H9 (cell line): Measurements from ENCODE around the gene KBTBD8. TPM values are rescaled to one million over a fixed set of nuclear protein-coding genes. Genes with fewer than 3 reads are reported as not detected.

ENCODE experiments used
- DNase-seq: peaks from one replicate; pipeline ENCODE4 v3.0.0-alpha.2; 2017
- H2AFZ ChIP-seq: one replicate; pipeline ENCODE4 v1.6.1; 2013; ENCODE audit warnings: mild to moderate bottlenecking, low read length, control low read depth, moderate library complexity
- H2AK5ac ChIP-seq: 2 replicates; pipeline ENCODE4 v1.6.1; 2013; ENCODE audit warnings: low read length, control low read depth, mixed read lengths; ENCODE audit not compliant: insufficient read length
- H2BK120ac ChIP-seq: one replicate; pipeline ENCODE4 v1.6.1; 2013; ENCODE audit warnings: low read depth, mild to moderate bottlenecking, low read length, control low read depth, inconsistent platforms; ENCODE audit not compliant: poor library complexity, severe bottlenecking
- H2BK12ac ChIP-seq: 2 replicates; pipeline ENCODE4 v1.6.1; 2013; ENCODE audit warnings: low read length, control low read depth, mixed read lengths, low read depth; ENCODE audit not compliant: insufficient read length
- H2BK15ac ChIP-seq: 2 replicates; pipeline ENCODE4 v1.6.1; 2013; ENCODE audit warnings: low read depth, low read length, control low read depth
- H2BK20ac ChIP-seq: one replicate; pipeline ENCODE4 v1.6.1; 2013; ENCODE audit warnings: low read depth, mild to moderate bottlenecking, low read length, control low read depth, inconsistent platforms; ENCODE audit not compliant: poor library complexity, severe bottlenecking
- H2BK5ac ChIP-seq: 2 replicates; pipeline ENCODE4 v1.6.1; 2013; ENCODE audit warnings: low read length, control low read depth, mixed read lengths; ENCODE audit not compliant: insufficient read length
- H3K14ac ChIP-seq: 2 replicates; pipeline ENCODE4 v1.6.1; 2013; ENCODE audit warnings: low read length, control low read depth; ENCODE audit not compliant: insufficient read depth
- H3K18ac ChIP-seq: 2 replicates; pipeline ENCODE4 v1.6.1; 2013; ENCODE audit warnings: low read depth, mild to moderate bottlenecking, mixed read lengths, low read length, control low read depth; ENCODE audit not compliant: insufficient read length
- H3K23ac ChIP-seq: 2 replicates; pipeline ENCODE4 v1.6.1; 2013; ENCODE audit warnings: low read length, control low read depth, mixed read lengths, low read depth; ENCODE audit not compliant: insufficient read length
- H3K23me2 ChIP-seq: 2 replicates; pipeline ENCODE4 v1.6.1; 2013; ENCODE audit warnings: low read depth, mild to moderate bottlenecking, mixed read lengths, low read length, control low read depth; ENCODE audit not compliant: insufficient read length, poor library complexity, severe bottlenecking
- H3K27ac ChIP-seq: 2 replicates; pipeline ENCODE4 v1.5.1; 2013; ENCODE audit warnings: low read length, control low read depth, mixed read lengths, low read depth; ENCODE audit not compliant: insufficient read length
- H3K27me3 ChIP-seq: 2 replicates; pipeline ENCODE4 v1.6.1; 2013; ENCODE audit warnings: low read length, control low read depth, inconsistent platforms; ENCODE audit not compliant: insufficient read depth
- H3K4ac ChIP-seq: 2 replicates; pipeline ENCODE4 v1.6.1; 2013; ENCODE audit warnings: low read depth, mild to moderate bottlenecking, control low read depth, inconsistent platforms, low read length, moderate library complexity
- H3K4me1 ChIP-seq: 2 replicates; pipeline ENCODE4 v1.6.1; 2013; ENCODE audit warnings: low read length, control low read depth, inconsistent platforms; ENCODE audit not compliant: insufficient read depth
- H3K4me2 ChIP-seq: 2 replicates; pipeline ENCODE4 v1.6.1; 2013; ENCODE audit warnings: low read length, control low read depth, mixed read lengths; ENCODE audit not compliant: insufficient read length, insufficient read depth
- H3K56ac ChIP-seq: 2 replicates; pipeline ENCODE4 v1.6.1; 2013; ENCODE audit warnings: low read depth, mild to moderate bottlenecking, mixed read lengths, low read length, control low read depth; ENCODE audit not compliant: insufficient read length
- H3K79me1 ChIP-seq: 2 replicates; pipeline ENCODE4 v1.6.1; 2013; ENCODE audit warnings: low read depth, mild to moderate bottlenecking, moderate library complexity, low read length, control low read depth, inconsistent platforms; ENCODE audit not compliant: insufficient read depth, poor library complexity, severe bottlenecking
- H3K79me2 ChIP-seq: 2 replicates; pipeline ENCODE4 v1.6.1; 2013; ENCODE audit warnings: low read length, control low read depth, inconsistent platforms; ENCODE audit not compliant: insufficient read depth
- H3K9ac ChIP-seq: 2 replicates; pipeline ENCODE4 v1.6.1; 2013; ENCODE audit warnings: low read length, control low read depth, mixed read lengths; ENCODE audit not compliant: insufficient read length; ENCODE audit errors: extremely low read depth
- H3K9me3 ChIP-seq: one replicate; pipeline ENCODE4 v1.6.1; 2013; ENCODE audit warnings: low read depth, low read length, inconsistent platforms; ENCODE audit not compliant: control insufficient read depth
- H3T11ph ChIP-seq: one replicate; pipeline ENCODE4 v1.6.1; 2013; ENCODE audit warnings: mild to moderate bottlenecking, low read length, control low read depth, inconsistent platforms
- H4K20me1 ChIP-seq: one replicate; pipeline ENCODE4 v1.6.1; 2013; ENCODE audit not compliant: control insufficient read depth, insufficient read length, insufficient read depth
- H4K5ac ChIP-seq: 2 replicates; pipeline ENCODE4 v1.6.1; 2013; ENCODE audit warnings: low read depth, mild to moderate bottlenecking, mixed read lengths, low read length, control low read depth; ENCODE audit not compliant: insufficient read length
- H4K8ac ChIP-seq: replicated peaks from 2 replicates; pipeline ENCODE4 v1.6.1; 2013; ENCODE audit warnings: low read length, control low read depth, mixed read lengths, low read depth; ENCODE audit not compliant: insufficient read length
- H4K91ac ChIP-seq: 2 replicates; pipeline ENCODE4 v1.6.1; 2013; ENCODE audit warnings: low read depth, mild to moderate bottlenecking, moderate library complexity, mixed read lengths, low read length, control low read depth; ENCODE audit not compliant: insufficient read length
- H3K27ac Mint-ChIP-seq, 3 experiments: 2 replicates in 2 of 3; 3 replicates in 1 of 3; pipeline ENCODE4 v1.8.0; 2020 to 2021; ENCODE audit warnings: mixed read lengths in 3 of 3, mild to moderate bottlenecking in 1 of 3, moderate library complexity in 1 of 3
- H3K27me3 Mint-ChIP-seq: 2 replicates; pipeline ENCODE4 v1.8.0; 2021; ENCODE audit warnings: low read depth, mild to moderate bottlenecking, moderate library complexity, mixed read lengths
- H3K36me3 Mint-ChIP-seq, 3 experiments: 2 replicates in 2 of 3; 3 replicates in 1 of 3; pipeline ENCODE4 v1.8.0; 2020 to 2021; ENCODE audit warnings: low read depth in 3 of 3, mixed read lengths in 3 of 3; ENCODE audit not compliant: insufficient read depth in 1 of 3
- H3K4me1 Mint-ChIP-seq, 2 experiments: 2 replicates each; pipeline ENCODE4 v1.8.0; 2020; ENCODE audit warnings: mixed read lengths in 2 of 2
- H3K4me3 Mint-ChIP-seq, 2 experiments: 2 replicates in 1 of 2; 3 replicates in 1 of 2; pipeline ENCODE4 v1.8.0; 2020 to 2021; ENCODE audit warnings: mild to moderate bottlenecking in 2 of 2, mixed read lengths in 2 of 2, moderate library complexity in 1 of 2
- H3K9me3 Mint-ChIP-seq, 2 experiments: 2 replicates in 1 of 2; 3 replicates in 1 of 2; pipeline ENCODE4 v1.8.0; 2020; ENCODE audit warnings: mild to moderate bottlenecking in 2 of 2, mixed read lengths in 2 of 2, moderate library complexity in 1 of 2
- CTCF ChIP-seq: fragments of 200-600 bp; sonication (generic); conservative IDR thresholded peaks from 3 replicates; pipeline ENCODE4 v1.8.0; 2021; ENCODE audit warnings: antibody characterized with exemption, mild to moderate bottlenecking
- WGBS: extraction: QIAGEN DNeasy Blood & Tissue Kit; methylation state at CpG from one replicate; pipeline ENCODE4 v1.1.7; 2013; ENCODE audit warnings: missing lambda C conversion rate, low lambda C conversion rate, mixed read lengths; ENCODE audit not compliant: insufficient read length; ENCODE audit errors: extremely low coverage; 5-methylcytosine and 5-hydroxymethylcytosine counted together
- total RNA-seq: library from RNA; stranded (reverse); gene quantifications from 2 replicates; pipeline ENCODE4 v1.2.1, GENCODE V29; 2021

KBTBD8 gene
- total RNA-seq, 1 experiment from 2014 or later: 16.7 TPM

- Histone ChIP-seq H3K27ac (no peak overlapping the region), H4K91ac (no peak overlapping the region), H3K23ac (no peak overlapping the region), H3K56ac (no peak overlapping the region), H4K8ac (no peak overlapping the region), H2BK5ac (no peak overlapping the region), H3K14ac (no peak overlapping the region), H2AFZ (peak overlapping the region; percentile 48), H3K9me3 (no peaks in the 10 kb centered on the region), H2BK20ac (no peak overlapping the region), H2BK12ac (no peak overlapping the region), H3K4me2 (no peak overlapping the region), H2BK15ac (no peak overlapping the region), H3K79me1 (no peaks in the 10 kb centered on the region), H3K9ac (no peak overlapping the region), H3T11ph (no peak overlapping the region), H4K5ac (no peak overlapping the region), H4K20me1 (no peaks in the 10 kb centered on the region), H3K18ac (no peak overlapping the region), H2AK5ac (no peak overlapping the region), H3K27me3 (no peaks in the 10 kb centered on the region), H3K4ac (no peak overlapping the region), H2BK120ac (no peak overlapping the region), H3K23me2 (no peaks in the 10 kb centered on the region), H3K79me2 (no peaks in the 10 kb centered on the region), H3K4me1 (0 out of 2 replicates have a peak, but pooled peaks cover 1% of the 10 kb centered on the region)
- Mint-ChIP-seq H3K4me1 (peaks cover 5 to 8% of the 10 kb centered on the region in 2 experiments; a peak in 2 of 4 replicates), H3K27me3 (no peaks in the 10 kb centered on the region), H3K4me3 (no peak overlapping the region), H3K27ac (no peak overlapping the region), H3K36me3 (no peaks in the 10 kb centered on the region), H3K9me3 (no peaks in the 10 kb centered on the region)
- WGBS: no CpG with 5 or more reads among the region's 5 CpGs
- TF ChIP-seq CTCF: no peak
- no peak for DNase-seq
Measured at GRCh38 chr3:67028001-67028784, 30.1 kb downstream of the KBTBD8 start.
